NCI-H82 (cell line): ENCODE data around the gene PACS2.

Experiments used
- DNase-seq: peaks from one replicate; lab custom pipeline; 2025; lab: John Stamatoyannopoulos, UW

The PACS2 gene

GRCh38 chr14:105408592-105408991 lies 94.0 kb downstream of the PACS2 start:
- DNase-seq = no peak

DNA sequence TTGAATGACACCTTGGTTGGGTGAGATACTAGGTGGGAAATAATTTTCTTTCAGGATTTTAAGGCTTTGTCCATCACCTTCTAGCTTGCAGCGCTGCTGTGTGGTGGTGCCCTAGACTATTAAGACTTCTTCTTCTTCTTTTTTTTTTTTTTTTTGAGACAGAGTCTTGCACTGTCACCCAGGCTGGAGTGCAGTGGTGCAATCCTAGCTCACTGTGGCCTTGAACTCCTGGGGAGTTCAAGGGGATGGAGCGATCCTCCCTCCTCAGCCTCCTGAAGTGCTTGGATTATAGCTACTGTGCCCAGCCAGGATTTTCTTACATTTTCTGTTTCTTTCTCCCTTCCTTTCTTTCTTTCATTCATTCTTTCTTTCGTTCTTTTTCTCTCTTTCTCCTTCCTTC lies 94.8 kb downstream of the PACS2 start:
- no peak for DNase-seq

DNA sequence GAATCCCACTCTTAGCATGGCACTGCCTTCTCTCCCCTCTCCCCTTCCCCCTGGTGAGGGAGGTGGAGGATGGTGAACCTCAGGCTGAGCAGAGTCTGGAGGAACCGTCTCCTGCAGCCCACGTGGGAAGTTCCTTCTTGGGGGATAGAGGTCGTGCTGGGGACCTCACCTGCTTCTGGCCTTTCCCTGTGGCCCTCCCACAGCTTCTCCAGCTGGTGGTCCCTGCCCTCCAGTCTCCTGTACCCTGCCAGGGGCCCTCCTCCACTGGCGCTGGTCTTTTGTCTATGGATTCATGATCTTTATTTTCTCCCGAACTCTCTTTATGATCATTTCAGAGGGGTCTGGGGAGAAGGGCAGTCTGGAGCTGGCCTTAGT lies 96.1 kb downstream of the PACS2 start:
- DNase-seq = no peak

GRCh38 chr14:105411017-105411941 lies 96.7 kb downstream of the PACS2 start:
- DNase-seq = peak; percentile 60

- no peak for DNase-seq
These were observed 97.6 kb downstream of the PACS2 start for GRCh38 chr14:105411985-105412770.

DNA sequence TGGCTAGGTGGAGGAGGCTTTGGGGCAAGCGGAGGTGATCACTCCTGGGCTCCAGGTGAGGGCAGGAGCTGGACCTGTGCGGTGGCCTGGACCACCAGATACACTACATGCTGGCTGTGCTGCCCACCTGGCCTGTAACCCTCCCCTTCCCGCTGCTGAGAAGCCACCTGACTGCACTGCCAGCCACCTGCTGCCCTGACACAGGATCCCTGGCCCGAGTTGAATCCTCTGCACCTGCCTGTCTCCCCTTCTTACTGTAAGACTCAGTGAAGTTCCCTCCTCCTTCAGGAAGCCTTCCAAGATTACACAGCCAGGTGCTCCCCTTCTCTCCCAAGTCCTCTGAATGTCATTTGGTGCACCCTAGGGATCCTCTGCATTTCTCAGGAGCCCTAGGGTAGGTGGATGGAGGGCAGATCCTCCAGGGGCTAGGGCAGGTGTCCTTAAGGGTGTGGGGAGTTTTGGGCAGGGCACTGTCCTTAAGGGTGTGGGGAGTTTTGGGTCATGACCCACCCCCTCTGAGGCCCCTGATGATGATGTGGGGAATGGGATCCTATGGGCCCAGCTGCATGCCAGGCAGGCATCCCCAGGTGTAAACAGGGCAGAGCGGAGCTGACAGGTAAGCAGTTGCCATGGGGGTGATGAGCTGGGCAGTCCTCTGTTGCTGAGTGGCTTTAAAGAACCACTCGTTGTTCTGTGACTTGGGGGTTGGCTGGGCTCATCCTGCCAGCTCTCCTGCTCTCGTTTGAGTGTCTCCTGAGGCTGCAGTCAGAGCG lies 98.4 kb downstream of the PACS2 start:
- DNase-seq = no peak

DNA sequence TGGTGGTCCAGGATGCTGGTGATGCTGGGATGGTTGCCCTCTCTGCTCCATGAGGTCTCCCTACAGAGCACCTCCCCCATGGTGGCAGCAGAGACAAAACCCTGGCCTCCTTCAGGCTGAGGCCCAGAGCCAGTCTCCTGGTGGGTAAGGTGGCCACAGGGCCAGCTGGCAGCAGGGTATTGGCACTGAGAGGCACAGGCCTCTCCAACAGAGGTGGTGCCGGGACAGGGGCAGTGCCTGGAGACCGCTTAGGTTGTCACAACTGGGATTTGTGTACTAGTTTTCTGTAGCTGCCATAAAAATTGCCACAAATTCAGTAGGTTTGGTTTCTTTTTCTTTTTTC lies 99.0 kb downstream of the PACS2 start:
- no peak for DNase-seq

DNA sequence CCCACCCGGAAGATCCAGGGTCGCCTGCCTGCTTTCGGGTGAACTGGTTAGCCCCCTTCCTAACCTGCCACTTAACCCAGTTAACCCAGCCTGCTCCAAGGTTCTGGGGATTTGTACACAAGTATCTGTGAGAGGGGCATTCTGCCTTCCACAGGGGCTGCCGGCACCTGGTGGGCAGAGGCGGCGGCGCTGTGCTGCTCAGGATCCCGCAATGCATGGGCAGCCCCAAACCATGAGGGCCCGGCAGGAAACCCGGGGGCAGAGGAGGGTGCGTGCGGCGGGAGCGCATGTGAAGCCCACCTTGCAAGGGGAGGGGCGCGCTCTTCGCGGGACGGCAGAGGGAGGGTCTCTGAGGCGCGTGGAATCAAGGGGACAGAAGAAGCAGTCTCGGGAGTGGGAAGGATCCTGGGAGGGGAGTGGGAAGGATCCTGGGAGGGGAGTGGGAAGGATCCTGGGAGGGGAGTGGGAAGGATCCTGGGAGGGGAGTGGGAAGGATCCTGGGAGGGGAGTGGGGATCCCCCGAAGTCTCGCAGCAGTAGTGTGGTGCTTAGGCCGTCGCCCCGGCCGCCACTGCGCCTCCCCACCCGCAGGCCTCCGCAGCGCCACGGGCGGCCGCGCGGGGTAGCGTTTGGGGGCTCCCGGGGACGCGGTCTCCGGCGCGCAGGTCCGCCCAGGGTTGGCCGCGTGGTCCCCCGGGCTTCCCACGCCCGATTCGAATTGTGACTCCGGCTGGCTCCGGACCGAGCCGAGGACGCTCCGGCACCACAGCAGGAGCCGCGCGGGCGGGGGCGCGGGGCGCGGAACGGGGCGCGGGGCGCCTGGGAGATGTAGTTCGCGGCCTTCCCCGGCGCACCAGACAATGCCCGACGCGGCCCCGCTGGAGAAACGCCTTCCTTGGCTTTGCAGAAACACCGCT lies 100.2 kb downstream of the PACS2 start:
- peak; percentile 76 for DNase-seq

- DNase-seq = no peak
These were observed 101.2 kb downstream of the PACS2 start for GRCh38 chr14:105415481-105416428.

DNA sequence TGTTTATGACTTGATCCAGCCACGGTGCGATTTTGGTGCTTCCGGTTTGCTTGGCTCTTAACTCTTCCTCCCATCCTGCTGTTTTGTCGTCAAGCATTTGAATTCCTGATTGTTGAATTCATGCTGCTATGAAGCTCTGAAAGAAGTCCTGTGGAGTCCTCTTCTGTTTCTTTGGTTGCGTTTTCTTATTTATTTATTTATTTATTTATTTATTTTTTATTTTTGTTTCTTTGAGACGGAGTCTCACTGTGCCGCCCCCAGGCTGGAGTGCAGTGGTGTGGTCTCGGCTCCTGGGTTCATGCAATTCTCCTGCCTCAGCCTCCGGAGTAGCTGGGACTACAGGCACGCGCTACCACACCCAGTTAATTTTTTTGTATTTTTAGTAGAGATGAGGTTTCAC lies 102.1 kb downstream of the PACS2 start:
- no peak for DNase-seq

GRCh38 chr14:105417690-105418121 lies 103.2 kb downstream of the PACS2 start:
- no peak for DNase-seq

DNA sequence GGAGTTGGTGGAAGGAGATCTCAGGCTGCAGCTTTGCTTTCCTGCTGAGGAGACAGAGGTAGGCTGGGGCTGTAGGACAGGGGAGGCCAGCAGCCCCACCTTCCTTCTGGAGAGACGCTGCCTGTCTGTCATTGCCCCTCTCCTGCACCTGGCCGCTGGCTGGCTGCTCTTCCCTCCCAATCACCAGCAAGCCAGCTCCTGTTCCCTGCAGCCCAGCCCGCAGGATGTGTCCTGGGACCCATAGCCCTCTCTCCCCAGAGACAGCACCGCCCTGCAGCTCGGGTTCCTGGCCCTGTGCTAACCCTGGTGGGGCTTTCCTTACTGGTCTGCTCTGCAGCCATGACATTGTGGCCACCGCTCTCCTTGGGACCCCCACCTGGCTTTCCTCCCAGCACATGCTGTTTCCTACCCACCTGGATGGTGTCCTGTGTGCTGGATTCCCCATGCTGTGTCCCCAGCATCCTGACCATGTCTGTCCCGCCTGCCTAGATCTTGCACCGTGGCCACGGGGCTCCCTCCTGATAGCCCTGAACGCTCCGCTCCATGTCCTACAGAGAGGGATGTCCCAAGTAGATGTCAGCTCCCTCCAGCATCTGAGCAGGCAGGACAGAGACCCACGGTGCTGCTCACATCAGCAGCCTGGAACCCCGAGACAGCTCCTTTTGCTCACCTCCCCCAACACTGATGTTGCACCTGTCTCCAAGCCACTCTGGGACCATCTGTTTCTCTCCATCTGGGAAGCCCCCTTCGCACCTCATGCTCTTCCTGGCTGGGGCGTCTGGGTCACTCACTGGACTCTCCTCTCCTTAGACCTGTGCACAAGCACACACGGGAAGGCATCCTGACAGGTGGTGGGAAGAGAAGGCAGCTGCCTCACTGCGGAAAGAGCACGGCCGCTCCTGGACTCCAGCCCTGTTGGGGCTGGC lies 104.0 kb downstream of the PACS2 start:
- peak; percentile 52 for DNase-seq

GRCh38 chr14:105419195-105420091 lies 104.9 kb downstream of the PACS2 start, which contains the start of gene MTA1:
TSS of gene MTA1 (plus strand) at chr14:105419827. CDS start at chr14:105420036, 209 bp downstream.
- DNase-seq = peak; percentile 67

GRCh38 chr14:105420101-105420973 lies 105.8 kb downstream of the PACS2 start:
- DNase-seq = no peak

- no peak for DNase-seq
These were observed 106.6 kb downstream of the PACS2 start for GRCh38 chr14:105420974-105421674.
